Measurements from ENCODE around the gene OR2A25.

Gene OR2A25

DNA sequence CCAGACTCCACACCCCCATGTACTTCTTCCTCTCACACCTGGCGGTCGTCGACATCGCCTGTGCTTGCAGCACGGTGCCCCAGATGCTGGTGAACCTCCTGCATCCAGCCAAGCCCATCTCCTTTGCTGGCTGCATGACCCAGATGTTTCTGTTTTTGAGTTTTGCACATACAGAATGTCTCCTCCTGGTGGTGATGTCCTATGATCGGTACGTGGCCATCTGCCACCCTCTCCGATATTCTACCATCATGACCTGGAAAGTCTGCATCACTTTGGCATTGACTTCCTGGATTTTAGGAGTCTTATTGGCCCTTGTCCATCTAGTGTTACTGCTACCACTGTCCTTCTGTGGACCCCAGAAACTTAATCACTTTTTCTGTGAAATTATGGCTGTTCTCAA lies 4.8 kb downstream of the OR2A25 start:
- H2AFZ ChIP-seq (ENCODE audit: low read length), result no peak overlapping the region
- H3K4me2 ChIP-seq (ENCODE audit: low read depth, low read length, poor library complexity, severe bottlenecking), result no peak overlapping the region
- H3K4me1 ChIP-seq (ENCODE audit: insufficient read depth, low read length, poor library complexity, severe bottlenecking), result no peaks in the 10 kb centered on the region
- no peaks in the 10 kb centered on the region for H3K9me2 ChIP-seq (replicated peaks; ENCODE audit: low read depth, low read length)
- H3K9ac ChIP-seq (ENCODE audit: low read depth, low read length, poor library complexity, severe bottlenecking), result no peak overlapping the region
- no peaks in the 10 kb centered on the region for H3K36me3 ChIP-seq (ENCODE audit: insufficient read depth, low read length)
- H3K9me3 ChIP-seq (ENCODE audit: insufficient read depth, low read depth, low read length), result no peaks in the 10 kb centered on the region
- TF ChIP-seq, protein P1, sequence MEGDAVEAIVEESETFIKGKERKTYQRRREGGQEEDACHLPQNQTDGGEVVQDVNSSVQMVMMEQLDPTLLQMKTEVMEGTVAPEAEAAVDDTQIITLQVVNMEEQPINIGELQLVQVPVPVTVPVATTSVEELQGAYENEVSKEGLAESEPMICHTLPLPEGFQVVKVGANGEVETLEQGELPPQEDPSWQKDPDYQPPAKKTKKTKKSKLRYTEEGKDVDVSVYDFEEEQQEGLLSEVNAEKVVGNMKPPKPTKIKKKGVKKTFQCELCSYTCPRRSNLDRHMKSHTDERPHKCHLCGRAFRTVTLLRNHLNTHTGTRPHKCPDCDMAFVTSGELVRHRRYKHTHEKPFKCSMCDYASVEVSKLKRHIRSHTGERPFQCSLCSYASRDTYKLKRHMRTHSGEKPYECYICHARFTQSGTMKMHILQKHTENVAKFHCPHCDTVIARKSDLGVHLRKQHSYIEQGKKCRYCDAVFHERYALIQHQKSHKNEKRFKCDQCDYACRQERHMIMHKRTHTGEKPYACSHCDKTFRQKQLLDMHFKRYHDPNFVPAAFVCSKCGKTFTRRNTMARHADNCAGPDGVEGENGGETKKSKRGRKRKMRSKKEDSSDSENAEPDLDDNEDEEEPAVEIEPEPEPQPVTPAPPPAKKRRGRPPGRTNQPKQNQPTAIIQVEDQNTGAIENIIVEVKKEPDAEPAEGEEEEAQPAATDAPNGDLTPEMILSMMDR (conservative IDR thresholded peaks at IDR 0.05; ENCODE audit: low read length), result peak; percentile 25; the same call in 1 of the 2 replicates
- no peak for TF ChIP-seq EZH2phosphoT487 (IDR thresholded peaks at IDR 0.05; ENCODE audit: borderline replicate concordance)
- H3F3A ChIP-seq (ENCODE audit: low read depth), result no peaks in the 10 kb centered on the region
- no peaks in the 10 kb centered on the region for H4K20me1 ChIP-seq (ENCODE audit: insufficient read depth, low read length, poor library complexity, severe bottlenecking)
- H3K4me3 ChIP-seq (ENCODE audit: low read length, poor library complexity, severe bottlenecking), result no peak overlapping the region
- H3K79me2 ChIP-seq (ENCODE audit: insufficient read depth, low read length), result no peaks in the 10 kb centered on the region
- no peaks in the 10 kb centered on the region for H3K27me3 ChIP-seq (ENCODE audit: insufficient read depth, low read length, poor library complexity, severe bottlenecking)

DNA sequence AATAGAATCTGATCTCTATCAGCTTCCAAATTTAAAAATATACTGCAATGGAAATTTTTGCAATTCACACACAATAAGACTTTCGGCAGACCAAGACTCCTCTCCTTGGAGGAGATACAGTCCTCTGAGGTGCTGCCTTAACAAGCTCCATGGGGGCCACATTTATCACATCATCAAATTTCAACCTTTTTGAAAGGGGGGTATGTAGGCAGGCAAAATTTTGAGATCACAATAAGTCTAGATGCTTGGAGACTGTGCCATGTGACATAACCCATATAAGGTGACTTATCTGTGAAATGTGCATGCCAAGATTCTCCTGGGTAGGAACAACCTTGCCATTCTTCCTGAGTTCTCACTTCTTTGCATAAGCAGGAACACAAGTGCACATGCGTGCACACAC lies 16.4 kb downstream of the OR2A25 start, which contains the start of gene OR2A12:
TSS of gene OR2A12 (plus strand) at position 301 of the 400 bp plus-strand sequence. CDS start 8,830 bp downstream, outside the sequence.
- Histone ChIP-seq H2AFZ (ENCODE audit: low read length) (no peak within 1 kb of the TSS), H3K4me2 (ENCODE audit: low read depth, low read length, poor library complexity, severe bottlenecking) (no peak within 1 kb of the TSS), H4K20me1 (ENCODE audit: insufficient read depth, low read length, poor library complexity, severe bottlenecking) (no peaks in the 10 kb centered on the region), H3K36me3 (ENCODE audit: insufficient read depth, low read length) (no peaks in the 10 kb centered on the region), H3K9me3 (ENCODE audit: insufficient read depth, low read depth, low read length) (peaks cover 4% of the 10 kb centered on the region; the same call in 1 of the 2 replicates), H3K9me2 (replicated peaks; ENCODE audit: low read depth, low read length) (no peaks in the 10 kb centered on the region), H3K4me3 (ENCODE audit: low read length, poor library complexity, severe bottlenecking) (no peak within 1 kb of the TSS), H3K4me1 (ENCODE audit: insufficient read depth, low read length, poor library complexity, severe bottlenecking) (no peaks in the 10 kb centered on the region), H3K9ac (ENCODE audit: low read depth, low read length, poor library complexity, severe bottlenecking) (no peak within 1 kb of the TSS), H3K27me3 (ENCODE audit: insufficient read depth, low read length, poor library complexity, severe bottlenecking) (no peaks in the 10 kb centered on the region), H3K79me2 (ENCODE audit: insufficient read depth, low read length) (no peaks in the 10 kb centered on the region), H3F3A (ENCODE audit: low read depth) (no peaks in the 10 kb centered on the region)
- TF ChIP-seq EZH2phosphoT487 (IDR thresholded peaks at IDR 0.05; ENCODE audit: borderline replicate concordance), result no peak
- TF ChIP-seq, protein P1 (conservative IDR thresholded peaks at IDR 0.05; ENCODE audit: low read length), result no peak

DNA sequence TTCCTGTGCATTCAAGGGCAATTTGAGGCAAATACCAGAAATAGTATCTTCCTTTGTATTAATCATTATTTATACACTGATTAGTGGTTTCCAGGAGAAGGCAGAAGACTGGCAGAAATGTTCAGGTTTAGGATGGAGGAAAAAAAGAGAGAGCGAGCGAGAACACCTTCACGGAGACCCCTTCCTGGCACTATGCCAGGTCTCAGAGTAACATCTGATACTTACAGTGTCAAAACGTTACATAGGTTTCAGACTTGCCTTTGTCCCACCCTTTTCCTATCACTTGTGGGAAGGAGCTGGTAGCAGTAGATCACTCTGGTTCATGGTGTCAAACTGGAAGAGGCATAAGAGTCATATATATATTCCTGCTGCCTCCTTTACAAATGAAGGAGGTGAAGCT lies 17.1 kb downstream of the OR2A25 start:
- Histone ChIP-seq H3K4me1 (ENCODE audit: insufficient read depth, low read length, poor library complexity, severe bottlenecking) (no peaks in the 10 kb centered on the region), H3K27me3 (ENCODE audit: insufficient read depth, low read length, poor library complexity, severe bottlenecking) (no peaks in the 10 kb centered on the region), H4K20me1 (ENCODE audit: insufficient read depth, low read length, poor library complexity, severe bottlenecking) (no peaks in the 10 kb centered on the region), H3K79me2 (ENCODE audit: insufficient read depth, low read length) (no peaks in the 10 kb centered on the region), H3K4me2 (ENCODE audit: low read depth, low read length, poor library complexity, severe bottlenecking) (no peak overlapping the region), H2AFZ (ENCODE audit: low read length) (no peak overlapping the region), H3K9ac (ENCODE audit: low read depth, low read length, poor library complexity, severe bottlenecking) (no peak overlapping the region), H3K36me3 (ENCODE audit: insufficient read depth, low read length) (no peaks in the 10 kb centered on the region), H3F3A (ENCODE audit: low read depth) (no peaks in the 10 kb centered on the region), H3K4me3 (ENCODE audit: low read length, poor library complexity, severe bottlenecking) (no peak overlapping the region), H3K9me3 (ENCODE audit: insufficient read depth, low read depth, low read length) (peaks cover 4% of the 10 kb centered on the region; the same call in 1 of the 2 replicates), H3K9me2 (replicated peaks; ENCODE audit: low read depth, low read length) (no peaks in the 10 kb centered on the region)
- TF ChIP-seq, protein P1 (conservative IDR thresholded peaks at IDR 0.05; ENCODE audit: low read length), result no peak
- no peak for TF ChIP-seq EZH2phosphoT487 (IDR thresholded peaks at IDR 0.05; ENCODE audit: borderline replicate concordance)
